GM10248 (cell line): ENCODE measurements around the gene PIGC.

ENCODE experiments used
- CTCF ChIA-PET: fragments of 300-600 bp; sonication (Branson Sonifier 250); formaldehyde crosslinking; extraction: SDS; loops from one replicate; lab custom pipeline; 2021; ENCODE audit warnings: antibody characterized with exemption; lab: Yijun Ruan, JAX
- POLR2A ChIA-PET: fragments of 350-650 bp; sonication (Branson Sonifier 250); formaldehyde crosslinking; extraction: SDS; loops from one replicate; lab custom pipeline; 2020; ENCODE audit warnings: antibody characterized with exemption; lab: Yijun Ruan, JAX
- DNase-seq: peaks from one replicate; pipeline ENCODE4 v3.0.0; 2012; ENCODE audit errors: extremely low spot score
- CTCF ChIP-seq: IDR thresholded peaks from 2 replicates; pipeline ENCODE4 v1.5.1; 2012; ENCODE audit warnings: mild to moderate bottlenecking, low read depth; ENCODE audit errors: extremely low read depth, missing control alignments, control extremely low read depth

PIGC gene

GRCh38 chr1:172408958-172409357 is 34.9 kb downstream of the PIGC start:
- CTCF ChIA-PET, result interaction anchor here (1.1 to 1.3 kb wide), 3 partner anchors 8 to 18 kb away, joined by 3 to 6 read pairs (median 5); no protein-coding TSS in a partner anchor
- POLR2A ChIA-PET, result no interaction called here
- no peak for DNase-seq
- TF ChIP-seq CTCF, result no peak

GRCh38 chr1:172406968-172407367 is 36.9 kb downstream of the PIGC start:
- ChIA-PET CTCF (no interaction called here), POLR2A (no interaction called here)
- no peak for DNase-seq
- TF ChIP-seq CTCF, result no peak

- CTCF ChIA-PET, result no interaction called here
- POLR2A ChIA-PET, result interaction anchor here (0.6 kb wide), 1 partner anchor 1012 kb away, joined by 3 read pairs; no protein-coding TSS in a partner anchor
- no peak for TF ChIP-seq CTCF
- no peak for DNase-seq
Measured at GRCh38 chr1:172405912-172406311, 38.0 kb downstream of the PIGC start.

GRCh38 chr1:172404121-172404520 is 39.7 kb downstream of the PIGC start:
- DNase-seq, result no peak
- no peak for TF ChIP-seq CTCF
- POLR2A ChIA-PET, result no interaction called here
- CTCF ChIA-PET, result interaction anchor here (0.7 to 1.7 kb wide), 9 partner anchors 9 to 399 kb away, joined by 3 to 5 read pairs (median 3); no protein-coding TSS in a partner anchor

- no peak for TF ChIP-seq CTCF
- DNase-seq, result no peak
- ChIA-PET POLR2A (no interaction called here), CTCF (interaction anchor here (0.7 to 1.5 kb wide), 4 partner anchors 18 to 401 kb away, joined by 3 to 7 read pairs (median 4); partner anchors contain the start of gene C1orf105)
Measured at GRCh38 chr1:172402878-172403569, 40.8 kb downstream of the PIGC start.

GRCh38 chr1:172401892-172402291 is 42.0 kb downstream of the PIGC start:
- ChIA-PET POLR2A (no interaction called here), CTCF (interaction anchor here (0.7 kb wide), 1 partner anchor 16 kb away, joined by 3 read pairs; no protein-coding TSS in a partner anchor)
- no peak for DNase-seq
- no peak for TF ChIP-seq CTCF
